CD4-positive, alpha-beta T cell treated with Interleukin-4 for 4 hours (primary cell): ENCODE results near the gene CCDC178.
"Not testable (repeated sequence)": the region's sequence is repeated elsewhere in the genome, so short reads cannot be mapped to it uniquely, and the experiment has no call there.

ENCODE experiments used
- DNase-seq: peaks from one replicate; pipeline ENCODE4 v3.0.0-alpha.2; 2020

CCDC178 gene

GRCh38 chr18:33201509-33201926 lies 239.0 kb downstream of the CCDC178 start:
- no peak for DNase-seq

GRCh38 chr18:33195795-33196194 lies 244.7 kb downstream of the CCDC178 start:
- no peak for DNase-seq

DNA sequence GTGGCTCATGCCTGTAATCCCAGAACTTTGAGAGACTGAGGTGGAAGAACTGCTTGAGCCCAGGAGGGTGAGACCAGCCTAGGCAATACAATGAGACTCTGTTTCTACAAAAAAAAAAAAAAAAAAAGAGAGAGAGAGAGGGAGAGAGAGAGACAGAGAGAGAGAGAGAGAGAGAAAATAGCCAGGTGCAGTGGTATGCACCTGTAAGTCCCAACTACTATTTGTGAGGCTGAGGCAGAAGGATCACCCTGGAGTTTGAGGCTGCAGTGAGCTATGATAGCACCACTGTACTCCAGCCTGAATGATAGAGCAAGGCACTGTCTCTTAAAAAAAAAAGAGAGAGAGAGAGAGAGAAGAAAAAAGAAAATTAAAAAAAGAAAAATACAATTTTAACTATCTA lies 245.7 kb downstream of the CCDC178 start:
- DNase-seq: no peak

GRCh38 chr18:33184958-33185357 lies 255.6 kb downstream of the CCDC178 start:
- no peak for DNase-seq

DNA sequence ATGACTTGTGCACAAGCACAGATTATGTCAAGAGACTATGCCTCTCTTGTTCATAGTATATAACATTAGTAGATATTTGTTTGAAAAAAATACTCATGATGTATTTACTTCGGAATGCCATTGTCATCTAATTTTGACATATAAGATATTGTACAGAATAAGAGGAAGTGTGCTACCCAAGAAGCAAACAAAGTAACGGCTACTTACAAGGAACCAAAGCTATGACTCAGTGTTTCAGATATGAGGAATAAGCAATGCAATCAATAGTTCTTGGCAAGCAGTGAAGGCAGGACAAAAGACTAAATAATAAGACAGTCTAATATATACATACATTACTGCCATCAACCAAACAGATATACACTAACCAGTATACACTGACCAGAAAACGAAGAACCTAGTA lies 256.3 kb downstream of the CCDC178 start:
- no peak for DNase-seq

DNA sequence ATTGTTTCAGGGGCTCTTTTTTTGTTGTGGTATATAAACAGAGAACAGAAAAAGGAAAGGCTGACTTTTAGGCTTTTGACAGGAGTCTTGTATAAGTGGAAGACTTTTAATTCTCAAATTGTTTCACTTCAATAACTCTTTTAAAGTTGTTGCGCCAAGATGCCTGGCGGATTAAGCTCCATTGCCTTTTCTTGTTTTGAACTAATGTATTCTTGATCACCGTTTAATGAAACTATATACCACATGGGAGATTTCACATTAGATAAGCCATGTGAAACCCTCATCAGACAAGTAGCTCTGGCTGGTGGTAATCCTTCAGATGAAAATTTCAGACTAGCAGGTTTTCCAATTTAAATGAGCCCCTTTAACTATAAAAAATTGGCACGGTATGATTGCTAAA lies 257.4 kb downstream of the CCDC178 start:
- DNase-seq: no peak

DNA sequence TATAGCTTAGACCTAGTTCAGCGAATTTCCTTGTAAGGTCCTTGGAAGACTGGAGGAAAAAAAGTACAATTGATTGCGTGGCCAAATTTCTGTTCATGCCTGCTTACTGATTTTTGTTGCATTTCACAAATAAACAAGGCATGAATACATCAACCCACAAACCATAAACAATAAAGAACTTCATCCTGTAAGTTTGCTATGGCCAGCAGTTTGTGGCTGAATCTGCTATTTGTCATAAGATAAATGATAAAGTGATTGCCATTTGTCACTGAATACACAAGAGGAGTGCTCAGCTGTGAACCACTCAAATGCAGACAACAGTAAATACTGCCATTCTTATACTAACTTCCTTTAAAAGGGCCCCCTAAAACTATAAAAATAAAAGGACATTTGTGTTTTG lies 259.5 kb downstream of the CCDC178 start:
- DNase-seq: no peak

DNA sequence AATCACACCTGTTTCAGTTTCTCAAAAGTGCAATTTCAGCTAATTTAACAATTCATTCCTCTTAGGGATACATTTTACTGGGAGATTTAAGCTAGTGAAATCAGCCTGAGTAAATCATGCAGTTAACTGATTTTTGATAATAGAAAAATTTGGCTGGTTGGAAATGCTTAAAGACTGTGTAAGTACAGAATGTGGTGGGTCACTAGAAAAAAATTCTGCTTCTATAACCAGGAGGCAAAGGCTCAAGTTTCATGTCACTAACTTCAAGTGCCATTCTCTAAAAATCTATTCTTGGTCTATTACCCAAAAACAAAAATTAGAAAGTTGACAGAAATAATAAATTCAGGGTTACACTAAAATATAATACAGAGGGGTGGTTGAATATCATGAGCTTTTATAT lies 271.3 kb downstream of the CCDC178 start:
- DNase-seq: no peak

DNA sequence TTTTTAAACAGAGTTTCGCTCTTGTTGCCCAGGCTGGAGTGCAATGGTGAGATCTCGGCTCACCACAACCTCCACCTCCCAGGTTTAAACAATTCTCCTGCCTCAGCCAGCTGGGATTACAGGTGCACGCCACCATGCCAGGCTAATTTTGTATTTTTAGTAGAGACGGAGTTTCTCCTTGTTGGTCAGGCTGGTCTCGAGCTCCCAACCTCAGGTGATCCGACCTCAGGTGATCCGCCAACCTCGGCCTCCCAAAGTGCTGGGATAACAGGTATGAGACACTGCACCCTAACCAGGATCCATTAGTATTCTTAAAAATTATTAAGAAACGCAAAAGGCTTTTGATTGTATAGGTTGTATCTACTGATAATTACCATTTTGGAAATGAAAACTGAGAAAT lies 276.4 kb downstream of the CCDC178 start:
- not testable (repeated sequence) for DNase-seq

- DNase-seq: no peak
These were observed 279.4 kb downstream of the CCDC178 start for GRCh38 chr18:33161131-33161530.

DNA sequence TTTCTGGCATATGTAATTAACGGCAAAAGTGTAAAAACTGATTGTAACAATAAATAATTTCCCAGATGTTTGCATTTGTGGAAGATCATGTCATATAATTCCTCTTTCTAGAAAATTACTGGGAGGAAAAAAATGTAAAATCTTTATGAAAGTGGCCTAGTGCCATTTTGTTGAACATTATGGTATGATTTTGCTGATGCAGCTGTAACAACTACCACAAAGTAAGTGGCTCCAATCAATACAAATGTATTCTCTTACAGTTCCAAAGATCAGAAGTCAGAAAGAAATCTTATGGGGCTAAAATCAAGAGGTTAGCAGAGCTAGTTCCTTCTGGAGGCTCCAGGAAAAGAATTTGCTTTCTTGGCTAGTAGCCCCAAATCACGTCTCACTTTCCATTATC lies 281.4 kb downstream of the CCDC178 start:
- no peak for DNase-seq

DNA sequence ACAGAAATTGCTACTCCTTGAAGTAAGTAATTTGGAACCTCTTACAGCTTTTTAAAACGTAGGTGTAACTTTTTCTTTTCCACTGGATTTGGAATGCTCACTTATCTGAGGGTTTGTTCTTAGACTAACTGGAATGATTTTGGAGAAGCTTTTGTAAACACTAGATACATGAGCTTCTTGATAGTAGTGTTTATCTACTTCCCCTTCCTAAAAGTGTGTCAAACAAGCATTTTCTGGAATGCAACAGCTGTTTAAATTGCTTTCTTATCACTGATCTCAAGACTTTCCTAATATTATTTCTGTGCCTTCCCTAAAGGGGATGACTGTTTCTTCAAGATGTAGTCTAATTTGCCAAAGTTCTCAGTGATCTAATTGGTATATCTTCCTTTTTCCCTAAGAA lies 282.6 kb downstream of the CCDC178 start:
- no peak for DNase-seq

DNA sequence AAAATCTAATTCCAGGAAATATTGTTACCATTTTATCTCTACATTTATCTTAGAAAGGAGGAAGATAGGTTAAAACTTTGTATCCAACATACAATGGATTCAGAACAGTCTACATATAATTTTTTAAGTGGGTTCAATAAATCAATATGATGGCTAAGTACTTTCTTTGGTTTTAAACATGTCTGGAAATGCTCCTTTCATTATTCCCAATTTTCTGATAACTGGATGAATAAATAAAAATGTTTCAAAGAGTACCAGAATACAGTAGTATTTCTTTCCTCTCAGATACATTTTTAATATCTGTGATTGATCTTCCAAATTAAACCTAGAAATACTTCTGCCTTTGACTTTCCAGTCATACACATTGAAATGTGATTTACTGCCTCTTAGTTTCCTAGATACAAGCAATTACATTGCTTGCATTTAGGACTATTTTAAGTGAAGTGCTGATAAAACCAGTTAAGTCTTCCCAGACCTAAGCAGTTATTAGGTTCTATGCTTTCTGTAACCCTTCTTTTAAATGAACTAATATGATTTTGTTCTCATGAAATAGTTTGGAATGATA lies 283.5 kb downstream of the CCDC178 start:
- DNase-seq: no peak

- no peak for DNase-seq
These were observed 286.5 kb downstream of the CCDC178 start for GRCh38 chr18:33154049-33154448.

DNA sequence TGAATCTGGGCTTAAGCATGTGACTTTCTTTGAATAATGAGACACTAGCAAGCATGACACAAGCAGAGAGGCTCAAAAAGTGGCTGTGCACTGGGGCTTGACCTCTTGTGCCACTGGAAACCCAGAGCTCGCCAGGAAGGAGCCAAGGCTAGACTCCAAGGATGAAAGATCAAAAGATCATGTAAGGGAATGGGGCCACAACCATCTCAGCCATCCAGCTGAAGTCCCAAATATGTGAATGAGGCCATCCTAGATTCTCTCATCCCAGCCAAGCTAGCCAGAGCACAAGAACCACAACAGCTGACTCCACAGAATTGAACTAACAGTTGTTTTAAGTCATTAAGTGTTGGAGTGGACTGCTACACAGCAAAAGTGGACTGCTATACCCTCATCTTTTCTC lies 288.1 kb downstream of the CCDC178 start:
- DNase-seq: no peak

DNA sequence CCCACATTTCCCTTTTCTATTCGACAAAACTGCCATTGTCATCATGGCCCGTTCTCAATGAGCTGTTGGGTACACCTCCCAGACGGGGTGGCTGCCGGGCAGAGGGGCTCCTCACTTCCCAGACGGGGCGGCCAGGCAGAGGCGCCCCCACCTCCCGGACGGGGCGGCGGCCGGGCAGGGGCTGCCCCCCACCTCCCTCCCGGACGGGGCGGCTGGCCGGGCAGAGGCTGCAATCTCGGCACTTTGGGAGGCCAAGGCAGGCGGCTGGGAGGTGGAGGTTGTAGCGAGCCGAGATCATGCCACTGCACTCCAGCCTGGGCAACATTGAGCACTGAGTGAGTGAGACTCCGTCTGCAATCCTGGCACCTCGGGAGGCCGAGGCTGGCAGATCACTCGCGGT lies 292.7 kb downstream of the CCDC178 start:
- not testable (repeated sequence) for DNase-seq

GRCh38 chr18:33146014-33146413 lies 294.5 kb downstream of the CCDC178 start:
- DNase-seq: no peak

DNA sequence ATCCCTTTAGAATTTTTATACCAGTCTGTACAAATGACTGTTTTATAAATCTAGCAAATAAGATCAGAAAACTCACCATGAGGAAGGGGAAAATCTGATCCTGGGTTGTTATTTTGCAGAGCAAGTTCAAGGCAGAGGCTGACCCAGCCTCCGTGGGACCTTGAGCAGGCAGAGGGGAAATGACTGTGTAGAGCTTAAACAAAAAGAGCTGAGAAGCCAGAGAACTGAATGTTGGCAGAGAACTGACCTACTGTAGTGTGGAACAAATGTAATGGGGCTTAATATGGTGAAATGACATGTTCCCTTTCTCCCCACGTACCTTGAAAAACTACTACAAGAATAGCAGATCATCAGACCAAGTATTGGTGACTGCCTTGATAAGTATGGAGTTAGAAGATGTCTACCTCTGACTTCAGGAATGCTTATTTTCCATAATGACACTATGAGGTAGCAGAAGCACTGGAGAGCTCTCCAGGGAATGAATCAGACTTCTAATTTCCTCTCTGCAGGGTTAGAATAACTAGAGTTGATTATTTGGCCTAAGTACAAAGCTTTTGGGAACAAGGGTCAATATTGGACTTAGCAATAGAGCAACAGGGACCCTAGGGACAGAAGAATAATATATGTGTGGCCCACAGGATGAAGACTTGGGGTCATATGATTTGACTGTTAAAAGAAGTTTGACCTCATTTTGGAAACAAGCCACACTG lies 304.4 kb downstream of the CCDC178 start:
- DNase-seq: no peak

- DNase-seq: no peak
These were observed 307.9 kb downstream of the CCDC178 start for GRCh38 chr18:33132657-33133056.

DNA sequence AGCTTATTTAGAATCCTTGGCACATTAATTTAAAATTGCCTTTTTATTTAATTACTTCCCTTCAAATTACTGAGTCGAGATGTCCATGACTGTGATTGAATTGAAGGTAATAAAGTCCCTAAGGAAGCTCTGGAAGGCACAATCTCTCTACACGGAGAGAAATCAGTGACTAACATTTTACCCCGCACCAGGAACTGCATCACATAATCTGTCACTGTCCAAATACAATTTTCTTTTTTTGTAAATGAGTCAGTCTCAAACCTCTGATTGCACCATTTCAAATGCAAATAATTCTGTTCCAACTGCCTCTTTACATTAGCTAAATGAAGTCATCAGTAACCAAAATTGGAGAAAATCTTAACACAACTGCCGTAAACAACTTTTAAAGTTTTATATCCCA lies 311.9 kb downstream of the CCDC178 start:
- no peak for DNase-seq

- no peak for DNase-seq
These were observed 316.5 kb downstream of the CCDC178 start for GRCh38 chr18:33123862-33124518.

- no peak for DNase-seq
These were observed 324.1 kb downstream of the CCDC178 start for GRCh38 chr18:33116376-33116775.

DNA sequence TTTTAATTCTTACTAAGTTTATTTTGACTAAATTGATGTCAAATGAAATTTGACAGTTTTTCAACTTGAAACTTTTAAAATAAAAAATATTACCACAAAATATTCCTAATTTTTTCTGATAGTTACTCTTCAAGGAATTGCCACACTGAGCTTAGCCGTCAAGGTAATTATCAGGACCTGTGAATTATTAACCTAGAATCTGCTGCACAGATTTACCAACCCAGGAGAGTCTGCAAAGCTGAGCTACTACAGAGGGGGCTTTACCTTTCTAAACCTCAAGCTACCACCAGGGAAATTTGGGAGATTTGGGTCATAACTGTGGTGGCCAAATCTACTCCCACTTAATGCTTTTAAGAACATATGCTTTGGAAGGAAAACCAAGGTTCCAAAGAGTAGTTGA lies 324.6 kb downstream of the CCDC178 start:
- no peak for DNase-seq

DNA sequence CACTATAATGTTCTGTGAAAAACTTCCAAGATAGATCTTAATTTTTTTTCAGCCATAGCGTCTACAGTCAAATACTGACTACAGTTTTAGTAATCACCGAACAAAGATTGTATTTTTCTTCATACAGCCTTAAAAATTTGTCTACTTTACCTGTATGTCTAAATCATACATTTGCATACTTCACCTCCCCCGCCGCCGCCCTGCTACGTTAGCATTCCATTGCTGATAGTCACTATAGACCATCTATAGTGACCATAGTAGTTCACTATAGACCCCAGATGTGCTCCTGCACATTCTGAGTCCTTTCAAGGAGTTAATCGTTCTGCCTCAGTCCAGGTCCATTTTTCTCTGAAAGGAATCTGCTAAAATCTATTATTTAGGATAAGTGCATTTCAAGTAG lies 325.0 kb downstream of the CCDC178 start:
- DNase-seq: no peak

DNA sequence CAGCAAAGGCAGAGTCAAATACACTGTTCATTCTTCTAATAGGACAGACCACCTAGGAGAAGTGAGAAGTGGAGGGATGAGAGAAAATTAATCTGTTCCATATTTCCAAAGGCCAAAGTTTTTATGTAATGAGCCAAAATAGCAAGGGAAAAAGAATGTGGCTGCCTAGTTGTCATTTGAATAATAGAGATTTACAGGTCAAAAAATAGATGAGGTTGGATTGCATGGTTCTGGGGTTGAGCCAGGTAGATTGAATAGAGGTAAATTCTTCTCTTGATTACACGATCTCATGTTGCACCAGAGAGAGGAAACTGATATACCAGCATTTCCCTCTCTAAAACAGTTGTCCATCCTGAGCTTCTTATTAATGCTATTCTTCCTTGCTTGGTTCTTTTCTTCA lies 325.8 kb downstream of the CCDC178 start:
- DNase-seq: no peak
